SJCRH30 (cell line): ENCODE data around the gene INKA2. TPM values are rescaled to one million over a fixed set of nuclear protein-coding genes. Genes with fewer than 3 reads are reported as not detected.

ENCODE experiments used
- DNase-seq, 2 experiments: peaks; one replicate each; pipeline ENCODE4 v3.0.0-alpha.2; 2015 to 2020
- H3K27ac ChIP-seq: fragments of 250-450 bp; sonication (Bioruptor Pico); 2 replicates; pipeline ENCODE4 v1.5.1; 2020; ENCODE audit warnings: mild to moderate bottlenecking, moderate library complexity
- H3K27me3 ChIP-seq: fragments of 250-450 bp; sonication (Bioruptor Pico); 2 replicates; pipeline ENCODE4 v1.5.1; 2020; ENCODE audit warnings: mild to moderate bottlenecking, moderate library complexity
- H3K36me3 ChIP-seq: fragments of 250-450 bp; sonication (Bioruptor Pico); 2 replicates; pipeline ENCODE4 v1.5.1; 2020; ENCODE audit warnings: mild to moderate bottlenecking, moderate library complexity
- H3K4me1 ChIP-seq: fragments of 250-450 bp; sonication (Bioruptor Pico); 2 replicates; pipeline ENCODE4 v1.5.1; 2020; ENCODE audit warnings: mild to moderate bottlenecking, moderate library complexity
- H3K4me3 ChIP-seq: fragments of 250-450 bp; sonication (Bioruptor Pico); 2 replicates; pipeline ENCODE4 v1.5.1; 2020; ENCODE audit warnings: mild to moderate bottlenecking, moderate library complexity
- H3K9me3 ChIP-seq: fragments of 250-450 bp; sonication (Bioruptor Pico); replicated peaks from 2 replicates; pipeline ENCODE4 v1.5.1; 2020; ENCODE audit warnings: mild to moderate bottlenecking, moderate library complexity
- total RNA-seq: library from RNA; depleted of rRNA; stranded (reverse); fragments of >200 nt; shearing (Covaris generic); gene quantifications from 2 replicates; pipeline ENCODE4 v1.2.3, GENCODE V29; 2014

The INKA2 gene
- total RNA-seq, 1 experiment from 2014 or later = 22.1 TPM

DNA sequence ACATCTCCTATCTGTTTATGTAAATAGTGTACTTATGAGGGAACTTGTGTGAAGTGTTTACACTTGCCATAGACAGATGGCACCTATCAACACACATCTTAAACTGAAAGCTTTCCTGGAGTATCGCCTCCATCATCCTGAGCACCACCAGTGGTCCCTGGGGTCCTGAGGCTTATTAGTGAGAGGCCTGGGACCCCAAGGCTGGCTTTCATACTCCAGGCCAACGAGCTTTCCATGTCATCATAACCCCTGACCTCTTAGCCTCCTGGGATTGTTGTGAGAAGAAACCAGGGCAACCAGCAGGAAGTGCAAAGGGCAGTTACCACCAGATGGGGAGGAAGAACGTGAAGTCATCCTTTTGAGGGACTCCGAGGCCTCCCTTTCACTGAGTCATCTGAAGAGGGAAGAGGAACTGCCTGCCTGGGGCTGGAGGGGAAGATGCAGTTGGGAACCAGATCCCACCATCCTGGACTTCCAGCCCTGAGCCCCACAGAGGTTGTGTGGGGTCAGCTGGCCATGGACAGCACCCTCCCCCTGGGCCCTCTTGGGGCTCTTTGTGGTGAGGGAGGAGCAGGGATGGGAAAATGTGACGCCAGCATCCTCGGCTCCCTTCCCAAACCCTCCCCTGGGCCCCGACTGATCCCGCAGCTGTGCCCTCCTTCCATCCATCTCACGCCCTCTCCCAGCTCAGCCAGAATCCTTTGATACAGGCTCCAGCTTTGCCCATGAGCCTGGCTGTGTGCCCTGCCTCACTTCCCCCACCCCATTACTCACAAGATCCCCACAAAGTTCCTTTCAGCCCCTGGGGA, 5.8 kb downstream of the INKA2 start:
- peak; percentile 89 to 93 for DNase-seq
- no peaks in the 10 kb centered on the region for H3K27me3 ChIP-seq
- H3K4me1 ChIP-seq = peaks cover 77% of the 10 kb centered on the region
- no peaks in the 10 kb centered on the region for H3K9me3 ChIP-seq
- peak overlapping the region; percentile 71 for H3K27ac ChIP-seq
- H3K36me3 ChIP-seq = peaks cover 12% of the 10 kb centered on the region; the same call in 1 of the 2 replicates
- H3K4me3 ChIP-seq = no peak overlapping the region

DNA sequence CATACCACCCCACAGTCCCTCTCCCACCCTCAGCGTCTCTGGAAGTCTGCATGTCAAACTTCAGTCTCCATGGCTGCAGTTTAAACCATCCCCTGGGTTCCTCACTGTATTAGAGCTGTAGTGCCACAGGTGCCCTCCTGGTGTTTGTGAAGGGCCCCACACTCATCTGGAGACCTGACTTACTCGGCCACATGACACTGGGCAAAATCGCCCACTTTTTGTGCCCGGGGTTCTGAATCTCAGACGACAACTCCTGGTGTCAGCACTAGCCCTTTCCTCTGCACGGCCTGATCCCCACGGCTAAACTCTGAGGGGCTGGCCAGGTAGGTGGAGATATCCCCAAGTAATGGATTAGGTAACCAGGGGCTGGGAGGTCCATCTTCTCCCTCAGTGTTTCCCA, 6.5 kb downstream of the INKA2 start:
- Histone ChIP-seq H3K27me3 (no peaks in the 10 kb centered on the region), H3K9me3 (no peaks in the 10 kb centered on the region), H3K36me3 (peaks cover 15% of the 10 kb centered on the region; the same call in 1 of the 2 replicates), H3K27ac (peak overlapping the region; percentile 71), H3K4me3 (no peak overlapping the region), H3K4me1 (peaks cover 79% of the 10 kb centered on the region)
- DNase-seq = no peak

DNA sequence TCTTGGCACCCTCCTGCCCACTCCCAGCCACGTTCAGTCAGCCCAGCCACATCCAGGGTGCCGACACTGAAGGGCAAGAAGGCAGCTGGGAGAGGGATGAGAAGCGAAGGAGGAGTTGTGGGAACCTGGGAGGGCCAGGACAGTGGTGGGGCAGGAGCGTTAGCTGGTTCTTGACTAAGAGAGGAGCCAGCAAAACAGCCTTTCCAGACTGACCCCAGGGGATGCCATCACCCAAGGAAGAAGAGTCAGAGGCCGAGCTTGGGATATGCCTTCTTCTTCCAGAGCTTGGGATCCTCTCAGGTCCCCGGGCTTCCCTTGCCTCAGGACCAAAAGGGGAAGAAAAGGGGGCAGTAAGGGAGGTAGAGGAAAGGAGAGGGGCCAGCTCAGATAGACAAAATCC, 7.2 kb downstream of the INKA2 start:
- Histone ChIP-seq H3K27me3 (no peaks in the 10 kb centered on the region), H3K4me1 (peaks cover 77% of the 10 kb centered on the region), H3K27ac (no peak overlapping the region), H3K4me3 (no peak overlapping the region), H3K9me3 (no peaks in the 10 kb centered on the region), H3K36me3 (peaks cover 22% of the 10 kb centered on the region; the same call in 1 of the 2 replicates)
- no peak for DNase-seq

DNA sequence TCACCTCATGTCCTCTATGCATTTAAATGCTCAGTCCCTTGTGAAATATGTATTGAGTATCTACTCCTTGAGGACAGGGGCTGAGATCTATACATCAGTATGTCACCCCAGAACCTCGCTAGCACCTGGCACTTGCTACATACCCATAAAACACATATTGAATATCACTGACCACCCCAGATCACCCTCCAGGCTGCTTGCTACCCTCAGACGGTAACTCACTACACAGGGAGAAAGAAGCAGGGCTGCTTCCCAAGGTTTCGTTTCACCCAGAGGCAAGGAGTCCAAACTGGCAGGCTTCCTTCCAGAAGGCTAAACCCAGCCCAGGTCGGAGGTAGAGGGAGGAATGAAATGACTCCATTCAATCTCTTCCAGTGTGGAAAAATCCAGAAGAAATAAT, 8.5 kb downstream of the INKA2 start:
- no peak overlapping the region for H3K27ac ChIP-seq

DNA sequence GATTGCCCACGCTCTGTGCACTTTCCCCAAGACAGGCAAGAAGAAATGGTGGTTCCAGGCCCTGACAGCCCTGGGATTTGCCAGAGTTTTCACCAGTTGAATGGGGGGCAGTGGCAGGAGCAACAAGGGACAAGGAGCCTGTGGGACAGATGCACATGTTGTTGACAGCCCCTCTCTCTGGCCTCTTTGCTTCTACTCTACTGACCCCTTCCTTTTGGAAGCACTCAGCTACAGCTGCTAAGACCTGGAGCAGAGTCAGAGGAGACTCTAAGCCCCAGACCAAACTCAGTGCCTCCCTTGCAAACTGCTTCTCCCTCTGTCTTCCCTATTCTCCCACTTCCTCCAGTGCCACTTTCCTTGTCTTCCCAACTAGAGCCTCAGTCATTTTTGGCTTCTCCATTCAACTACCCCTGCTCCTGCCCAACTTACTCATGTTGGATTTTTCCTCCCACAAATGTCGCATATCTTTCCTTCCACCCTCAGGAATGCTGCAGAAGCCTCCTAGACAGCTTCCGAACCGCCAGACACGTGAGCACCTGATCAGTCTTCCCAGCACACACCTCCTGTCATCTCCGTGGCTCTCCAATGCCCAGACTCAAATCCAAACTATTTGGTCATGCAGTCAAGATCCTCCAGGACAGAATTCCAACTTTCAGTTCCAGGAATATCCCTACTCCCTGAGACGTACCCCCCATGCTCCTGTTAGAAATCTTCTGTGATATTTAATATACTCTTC, 9.1 kb downstream of the INKA2 start:
- no peaks in the 10 kb centered on the region for H3K27me3 ChIP-seq
- peaks cover 33% of the 10 kb centered on the region for H3K36me3 ChIP-seq
- no peaks in the 10 kb centered on the region for H3K9me3 ChIP-seq
- DNase-seq = peak; percentile 43 to 67
- H3K4me1 ChIP-seq = peaks cover 76% of the 10 kb centered on the region
- no peak overlapping the region for H3K4me3 ChIP-seq
- H3K27ac ChIP-seq = peak overlapping the region; percentile 62

More for the DNA sequence above, 8.5 kb downstream of the INKA2 start:
- Histone ChIP-seq H3K4me3 (no peak overlapping the region), H3K9me3 (no peaks in the 10 kb centered on the region), H3K36me3 (peaks cover 33% of the 10 kb centered on the region), H3K27me3 (no peaks in the 10 kb centered on the region), H3K4me1 (peaks cover 79% of the 10 kb centered on the region)
- DNase-seq = no peak

DNA sequence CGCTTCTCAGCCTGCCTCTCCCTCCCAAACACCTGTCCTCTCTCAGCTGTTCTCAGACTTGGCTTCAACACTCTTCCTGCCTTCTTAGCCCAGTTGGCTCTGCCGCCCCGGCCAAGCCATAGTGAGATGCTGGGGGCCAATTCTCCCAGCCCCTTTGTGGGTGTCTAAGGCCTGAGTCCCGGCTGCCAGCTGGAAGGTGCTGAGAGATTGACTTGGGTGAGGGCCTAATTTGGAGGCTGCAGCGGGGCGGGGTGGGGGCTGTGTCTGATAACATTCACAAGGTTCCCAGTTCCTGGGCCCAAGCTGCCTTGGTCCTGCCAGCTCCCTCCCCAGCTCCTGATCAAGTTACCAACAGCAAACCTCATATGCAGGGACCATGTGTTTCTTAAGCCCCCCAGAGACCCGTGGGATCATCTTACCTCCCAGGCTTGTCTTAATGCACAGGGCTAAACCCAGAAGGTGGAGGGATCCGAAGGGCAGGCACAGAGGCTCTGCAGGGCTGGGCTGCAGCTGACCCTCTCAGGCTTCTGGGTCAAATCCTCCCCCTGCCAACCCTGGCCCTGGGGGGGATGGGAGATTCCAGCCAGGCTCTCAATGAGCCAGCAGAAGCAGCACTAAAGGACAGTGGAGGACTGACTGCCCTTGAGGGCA, 9.8 kb downstream of the INKA2 start:
- Histone ChIP-seq H3K27ac (peak overlapping the region; percentile 62), H3K36me3 (peaks cover 29% of the 10 kb centered on the region)

DNA sequence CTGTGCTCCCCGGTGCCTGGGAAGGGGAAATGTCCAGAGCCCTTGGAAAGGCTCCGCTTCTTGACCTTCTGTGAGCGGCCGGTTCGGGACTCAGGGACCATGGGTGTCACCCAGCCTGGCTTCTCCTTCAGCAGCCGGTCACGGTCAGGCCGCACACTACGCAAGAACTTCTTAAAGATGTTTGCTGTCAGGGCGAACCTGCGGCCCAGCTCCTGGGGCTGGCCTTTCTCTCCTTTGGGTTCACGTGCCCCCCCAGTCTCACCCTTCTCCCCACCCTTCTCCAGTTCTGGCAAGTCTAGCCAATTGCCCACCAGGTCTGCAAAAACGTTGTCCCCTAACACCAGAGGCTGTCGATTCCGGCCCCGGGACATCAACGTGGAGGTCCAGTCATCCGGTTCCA, 12.1 kb downstream of the INKA2 start:
- no peak overlapping the region for H3K27ac ChIP-seq
- DNase-seq = no peak
- no peak overlapping the region for H3K4me3 ChIP-seq
- peaks cover 68% of the 10 kb centered on the region for H3K4me1 ChIP-seq
- H3K27me3 ChIP-seq = no peaks in the 10 kb centered on the region
- peaks cover 32% of the 10 kb centered on the region for H3K36me3 ChIP-seq
- H3K9me3 ChIP-seq = no peaks in the 10 kb centered on the region

More for the DNA sequence above, 9.8 kb downstream of the INKA2 start:
- Histone ChIP-seq H3K9me3 (no peaks in the 10 kb centered on the region), H3K4me1 (peaks cover 76% of the 10 kb centered on the region), H3K4me3 (no peak overlapping the region), H3K27me3 (no peaks in the 10 kb centered on the region)
- DNase-seq = peak; percentile 93 to 96

DNA sequence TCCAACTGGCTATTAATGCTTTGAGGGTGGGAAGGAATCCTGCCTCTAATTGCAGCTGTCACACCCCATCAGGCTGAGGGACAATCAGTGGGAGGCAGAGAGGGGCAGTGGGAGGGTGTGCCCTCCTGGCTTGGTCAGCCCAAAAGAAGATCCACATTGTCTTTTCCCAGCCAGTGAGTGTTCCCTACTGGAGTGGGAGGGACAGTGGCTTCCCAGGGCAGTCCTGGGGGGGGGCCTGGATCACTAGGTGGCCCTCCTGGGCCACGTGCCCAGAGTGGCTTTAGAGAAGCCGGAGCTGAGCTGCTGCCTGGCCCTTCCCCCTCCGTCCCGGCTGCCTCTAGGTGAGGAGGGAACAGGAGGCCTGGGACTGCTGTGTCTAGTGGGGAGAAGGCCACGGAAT, 14.0 kb downstream of the INKA2 start:
- H3K4me3 ChIP-seq = no peak overlapping the region
- peak overlapping the region; percentile 60 for H3K27ac ChIP-seq
- H3K36me3 ChIP-seq = peaks cover 29% of the 10 kb centered on the region
- H3K4me1 ChIP-seq = peaks cover 71% of the 10 kb centered on the region
- peak; percentile 95 to 98 for DNase-seq
- no peaks in the 10 kb centered on the region for H3K27me3 ChIP-seq
- no peaks in the 10 kb centered on the region for H3K9me3 ChIP-seq

DNA sequence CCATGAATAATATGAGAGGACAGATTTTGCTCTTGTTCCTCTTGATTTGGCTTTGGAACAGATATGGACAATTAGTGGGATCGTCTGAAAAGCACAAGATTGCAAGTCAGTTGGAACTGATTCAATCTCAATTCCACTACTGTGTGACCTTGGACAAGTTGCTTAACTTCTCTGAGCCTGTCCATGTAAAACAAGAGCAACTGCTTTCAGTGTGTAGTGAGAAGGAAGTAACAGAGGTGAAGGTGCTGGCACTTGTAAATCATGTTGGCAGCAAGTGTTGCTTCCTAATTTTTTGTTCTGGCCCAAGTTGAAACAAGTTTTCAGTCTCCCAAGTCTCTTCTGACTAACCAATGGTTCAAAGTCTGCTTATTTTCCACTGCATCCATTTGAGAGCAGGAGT, 15.3 kb downstream of the INKA2 start:
- Histone ChIP-seq H3K36me3 (peaks cover 29% of the 10 kb centered on the region), H3K4me3 (no peak overlapping the region), H3K27me3 (no peaks in the 10 kb centered on the region), H3K27ac (no peak overlapping the region), H3K9me3 (no peaks in the 10 kb centered on the region), H3K4me1 (peaks cover 73% of the 10 kb centered on the region)
- DNase-seq = no peak

DNA sequence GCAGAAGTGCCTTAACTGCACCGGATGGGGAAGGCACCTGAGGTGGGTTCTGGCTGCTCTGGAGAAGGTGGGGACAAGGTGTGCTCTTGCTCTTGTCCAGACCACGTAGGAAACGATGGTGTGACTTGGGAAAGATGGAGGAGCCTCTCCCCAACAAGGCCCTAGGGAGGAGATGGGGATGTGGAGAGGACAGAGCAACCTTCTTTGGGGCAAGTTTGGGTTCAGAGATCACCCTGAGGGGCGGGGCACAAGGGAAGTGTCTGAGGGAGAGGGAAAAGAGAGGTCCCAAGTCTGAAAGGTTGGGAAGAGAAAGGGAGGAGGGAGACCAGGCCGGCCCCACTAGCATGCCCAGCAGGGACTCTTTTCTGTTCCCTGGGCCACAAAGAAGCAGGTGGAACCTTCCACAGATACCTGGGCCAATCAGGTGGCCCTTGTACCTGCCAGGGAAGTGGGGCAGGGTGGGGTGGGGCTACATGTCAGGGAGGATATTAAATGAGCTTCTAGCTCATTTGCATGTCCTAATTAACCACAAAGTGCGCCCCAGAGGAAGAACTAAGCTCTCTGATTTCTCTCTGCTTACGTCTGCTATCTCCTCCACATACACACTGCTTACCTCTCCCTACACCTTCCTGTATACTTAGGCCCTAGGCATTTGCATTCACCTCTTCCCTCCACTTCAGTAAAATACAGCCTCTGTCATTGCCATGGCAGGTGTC, 15.9 kb downstream of the INKA2 start:
- DNase-seq = no peak
- H3K27me3 ChIP-seq = no peaks in the 10 kb centered on the region
- peaks cover 26% of the 10 kb centered on the region for H3K36me3 ChIP-seq
- H3K4me3 ChIP-seq = no peak overlapping the region
- no peaks in the 10 kb centered on the region for H3K9me3 ChIP-seq
- no peak overlapping the region for H3K27ac ChIP-seq
- peaks cover 71% of the 10 kb centered on the region for H3K4me1 ChIP-seq

DNA sequence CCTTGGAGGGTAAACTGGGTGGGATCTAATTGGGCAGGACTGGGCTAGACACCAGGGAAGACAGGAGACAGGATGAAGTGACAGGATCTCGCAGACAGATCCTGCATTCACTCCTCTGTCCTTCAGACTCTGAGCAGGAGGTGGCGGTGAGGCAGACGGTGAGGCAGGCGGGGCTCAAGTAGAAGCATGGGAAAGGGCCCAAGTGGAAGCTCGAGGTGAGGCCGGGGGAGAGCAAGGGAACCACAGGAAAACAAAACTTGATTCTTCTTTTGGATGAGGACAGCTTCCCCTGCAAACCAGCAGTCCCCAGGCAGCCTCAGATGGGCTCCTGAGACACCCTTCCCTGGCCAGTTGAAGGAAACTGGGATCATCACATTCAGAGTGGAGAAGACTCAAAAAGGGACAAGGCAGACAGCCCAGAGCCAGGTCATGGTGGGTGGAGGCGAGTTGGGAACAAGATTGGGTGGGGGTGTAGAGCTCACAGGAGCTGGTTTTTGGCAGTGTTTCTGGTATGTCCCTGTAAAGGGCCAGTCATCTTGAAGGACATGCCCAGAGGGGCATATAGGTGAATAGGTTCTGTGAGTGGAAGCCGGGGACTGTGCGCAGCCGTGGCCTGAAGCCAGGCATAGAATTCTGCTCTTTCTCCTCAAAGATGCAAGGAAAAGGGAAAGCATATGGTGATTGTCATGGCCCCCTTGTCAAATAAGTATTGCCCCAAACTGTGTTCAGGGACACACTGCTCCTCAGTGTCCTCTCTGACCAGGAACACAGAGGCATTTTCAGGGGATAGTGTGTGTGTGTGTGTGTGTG, 18.0 kb downstream of the INKA2 start:
- no peaks in the 10 kb centered on the region for H3K9me3 ChIP-seq
- no peaks in the 10 kb centered on the region for H3K27me3 ChIP-seq
- H3K4me1 ChIP-seq = peaks cover 55% of the 10 kb centered on the region
- peak overlapping the region; percentile 92; the same call in 1 of the 2 replicates for H3K27ac ChIP-seq
- no peak for DNase-seq
- peaks cover 12% of the 10 kb centered on the region for H3K36me3 ChIP-seq
- H3K4me3 ChIP-seq = no peak overlapping the region

DNA sequence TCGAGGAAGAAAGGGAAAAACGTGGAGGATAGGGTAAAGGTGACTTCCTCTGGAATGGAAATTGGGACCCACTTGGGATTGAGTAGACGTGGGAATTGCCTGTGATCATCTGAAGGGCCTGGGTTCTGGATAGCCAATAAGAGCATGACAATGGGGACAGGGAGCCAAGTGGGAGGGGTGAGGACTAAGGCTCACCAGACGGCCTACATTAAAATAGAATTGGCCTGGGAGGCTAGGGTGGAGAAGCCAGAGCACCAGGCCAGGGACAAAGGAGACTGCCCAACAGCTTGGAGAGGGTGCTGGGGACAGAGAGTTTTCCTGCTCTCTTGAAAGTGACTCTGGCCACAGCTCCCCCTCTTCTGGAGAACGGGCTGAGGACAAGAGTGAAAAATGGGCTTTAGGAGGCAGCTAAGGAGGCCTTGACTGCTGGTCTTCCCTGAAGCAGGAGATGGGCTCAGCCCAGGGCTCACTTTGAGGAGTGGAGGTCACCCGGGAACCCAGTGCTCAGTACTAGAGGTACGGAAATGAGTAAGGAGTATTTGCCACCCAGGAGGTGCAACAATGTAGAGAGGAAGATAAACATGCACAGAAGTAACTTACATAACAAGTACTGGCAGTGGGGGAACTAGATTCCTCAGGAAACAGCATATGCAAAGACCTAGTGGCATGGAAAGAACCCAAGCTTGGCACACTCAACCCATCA, 18.8 kb downstream of the INKA2 start:
- no peaks in the 10 kb centered on the region for H3K9me3 ChIP-seq
- H3K27me3 ChIP-seq = no peaks in the 10 kb centered on the region
- H3K27ac ChIP-seq = peak overlapping the region; percentile 92
- no peak for DNase-seq
- peaks cover 47% of the 10 kb centered on the region for H3K4me1 ChIP-seq
- 0 out of 2 replicates have a peak, but pooled peaks cover 7% of the 10 kb centered on the region for H3K36me3 ChIP-seq
- no peak overlapping the region for H3K4me3 ChIP-seq

DNA sequence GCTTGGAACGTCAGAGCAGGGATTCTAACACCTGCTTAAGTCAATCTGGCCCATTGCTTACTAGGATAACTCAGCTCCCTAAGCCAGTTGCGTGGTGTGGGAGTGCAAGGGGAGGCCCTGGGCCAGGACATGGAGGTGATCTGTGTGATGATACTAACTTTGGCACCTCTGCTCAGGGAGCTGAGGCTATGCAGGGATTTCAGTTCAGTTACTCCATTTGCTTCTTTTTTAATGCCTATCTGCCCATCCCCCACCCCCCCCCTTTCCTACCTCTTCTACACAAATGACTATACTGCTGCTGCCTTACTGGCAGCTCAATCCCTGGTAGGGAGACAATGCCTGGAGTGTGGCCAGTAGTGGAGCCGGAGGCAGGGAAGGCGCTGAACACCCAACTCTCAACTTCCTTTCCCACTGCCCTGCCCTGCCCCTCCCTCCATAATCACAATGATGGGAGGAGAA, 19.5 kb downstream of the INKA2 start:
- Histone ChIP-seq H3K27me3 (no peaks in the 10 kb centered on the region), H3K27ac (peak overlapping the region; percentile 92)
- DNase-seq = peak; percentile 92 to 97

More for the DNA sequence above, 19.5 kb downstream of the INKA2 start:
- Histone ChIP-seq H3K4me1 (peaks cover 44% of the 10 kb centered on the region), H3K4me3 (no peak overlapping the region), H3K9me3 (no peaks in the 10 kb centered on the region), H3K36me3 (0 out of 2 replicates have a peak, but pooled peaks cover 7% of the 10 kb centered on the region)
